Measurements from ENCODE around the gene LRMDA.

The LRMDA gene

DNA sequence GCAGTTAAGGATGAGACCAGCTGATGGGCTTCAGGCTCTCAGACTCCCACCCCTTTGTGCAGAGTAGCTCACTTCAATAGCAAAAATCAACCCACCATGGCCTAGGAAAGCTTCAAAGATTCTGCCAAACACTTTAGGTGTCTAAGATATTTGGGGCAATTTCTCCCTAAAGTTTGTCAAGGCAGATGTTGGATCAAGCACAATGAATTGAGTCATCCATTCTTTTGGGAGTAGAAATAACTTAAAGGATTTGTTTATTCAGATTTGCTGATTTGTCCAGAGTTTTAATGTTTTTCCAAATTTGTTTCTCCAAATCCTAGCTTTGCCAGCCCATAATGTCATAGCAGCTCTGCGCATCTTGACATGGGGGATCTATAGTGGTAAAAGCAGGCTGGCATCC, 855.1 kb downstream of the LRMDA start:
- Histone ChIP-seq H3K27ac (ENCODE audit: extremely low read depth, low read depth, low read length) (no peak overlapping the region), H3K4me3 (ENCODE audit: low read depth, low read length) (no peak overlapping the region), H3K4me1 (ENCODE audit: control insufficient read depth, insufficient read depth, low read length) (peaks cover 10% of the 10 kb centered on the region), H3K36me3 (ENCODE audit: control insufficient read depth in 2 of 2, insufficient read depth in 1 of 2, low read length in 2 of 2) (no peaks in the 10 kb centered on the region), H3K9me3 (ENCODE audit: control insufficient read depth, insufficient read depth, low read depth, low read length) (no peaks in the 10 kb centered on the region)
- TF ChIP-seq ZNF350 (tag by site-specific recombination; IDR thresholded peaks at IDR 0.05): no peak
- TF ChIP-seq GLIS2 (tag by site-specific recombination; IDR thresholded peaks at IDR 0.05): no peak
- no peak for TF ChIP-seq ZNF239 (tag by site-specific recombination; IDR thresholded peaks at IDR 0.05)
- no peak for TF ChIP-seq MYNN (tag by site-specific recombination; IDR thresholded peaks at IDR 0.05; ENCODE audit: borderline replicate concordance)
- TF ChIP-seq, protein P1, sequence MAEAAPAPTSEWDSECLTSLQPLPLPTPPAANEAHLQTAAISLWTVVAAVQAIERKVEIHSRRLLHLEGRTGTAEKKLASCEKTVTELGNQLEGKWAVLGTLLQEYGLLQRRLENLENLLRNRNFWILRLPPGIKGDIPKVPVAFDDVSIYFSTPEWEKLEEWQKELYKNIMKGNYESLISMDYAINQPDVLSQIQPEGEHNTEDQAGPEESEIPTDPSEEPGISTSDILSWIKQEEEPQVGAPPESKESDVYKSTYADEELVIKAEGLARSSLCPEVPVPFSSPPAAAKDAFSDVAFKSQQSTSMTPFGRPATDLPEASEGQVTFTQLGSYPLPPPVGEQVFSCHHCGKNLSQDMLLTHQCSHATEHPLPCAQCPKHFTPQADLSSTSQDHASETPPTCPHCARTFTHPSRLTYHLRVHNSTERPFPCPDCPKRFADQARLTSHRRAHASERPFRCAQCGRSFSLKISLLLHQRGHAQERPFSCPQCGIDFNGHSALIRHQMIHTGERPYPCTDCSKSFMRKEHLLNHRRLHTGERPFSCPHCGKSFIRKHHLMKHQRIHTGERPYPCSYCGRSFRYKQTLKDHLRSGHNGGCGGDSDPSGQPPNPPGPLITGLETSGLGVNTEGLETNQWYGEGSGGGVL (tag by site-specific recombination; IDR thresholded peaks at IDR 0.05): no peak
- TF ChIP-seq ZFP69B (tag by site-specific recombination; IDR thresholded peaks at IDR 0.05): no peak
- TF ChIP-seq KLF8 (tag by site-specific recombination; IDR thresholded peaks at IDR 0.05): no peak
- no peak for TF ChIP-seq ZSCAN23 (tag by site-specific recombination; IDR thresholded peaks at IDR 0.05)
- TF ChIP-seq ZNF248 (tag by site-specific recombination; IDR thresholded peaks at IDR 0.05): no peak
- no peak for TF ChIP-seq ZBTB11 (tag by site-specific recombination; conservative IDR thresholded peaks at IDR 0.05; ENCODE audit: low read depth)
- no peak for TF ChIP-seq ZXDB (tag by site-specific recombination; IDR thresholded peaks at IDR 0.05)
- TF ChIP-seq, protein P2, sequence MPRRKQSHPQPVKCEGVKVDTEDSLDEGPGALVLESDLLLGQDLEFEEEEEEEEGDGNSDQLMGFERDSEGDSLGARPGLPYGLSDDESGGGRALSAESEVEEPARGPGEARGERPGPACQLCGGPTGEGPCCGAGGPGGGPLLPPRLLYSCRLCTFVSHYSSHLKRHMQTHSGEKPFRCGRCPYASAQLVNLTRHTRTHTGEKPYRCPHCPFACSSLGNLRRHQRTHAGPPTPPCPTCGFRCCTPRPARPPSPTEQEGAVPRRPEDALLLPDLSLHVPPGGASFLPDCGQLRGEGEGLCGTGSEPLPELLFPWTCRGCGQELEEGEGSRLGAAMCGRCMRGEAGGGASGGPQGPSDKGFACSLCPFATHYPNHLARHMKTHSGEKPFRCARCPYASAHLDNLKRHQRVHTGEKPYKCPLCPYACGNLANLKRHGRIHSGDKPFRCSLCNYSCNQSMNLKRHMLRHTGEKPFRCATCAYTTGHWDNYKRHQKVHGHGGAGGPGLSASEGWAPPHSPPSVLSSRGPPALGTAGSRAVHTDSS (tag by site-specific recombination; IDR thresholded peaks at IDR 0.05): no peak
- TF ChIP-seq ZNF658 (tag by site-specific recombination; IDR thresholded peaks at IDR 0.05): no peak
- TF ChIP-seq KLF17 (tag by site-specific recombination; IDR thresholded peaks at IDR 0.05): no peak
- no peak for TF ChIP-seq ZNF184 (tag by site-specific recombination; IDR thresholded peaks at IDR 0.05)
- no peak for TF ChIP-seq ZNF585B (tag by site-specific recombination; IDR thresholded peaks at IDR 0.05)
- TF ChIP-seq ZNF174 (tag by site-specific recombination; IDR thresholded peaks at IDR 0.05): no peak
- TF ChIP-seq PBX3 (CRISPR knock-in tag; IDR thresholded peaks at IDR 0.05): no peak
- no peak for TF ChIP-seq ZNF423 (tag by site-specific recombination; IDR thresholded peaks at IDR 0.05)
- CTCF ChIA-PET: no interaction called here
- POLR2A ChIA-PET: no interaction called here
